Measurements from ENCODE around the gene RAP2B. TPM values are rescaled to one million over a fixed set of nuclear protein-coding genes. Genes with fewer than 3 reads are reported as not detected.
"Not testable (repeated sequence)": the region's sequence is repeated elsewhere in the genome, so short reads cannot be mapped to it uniquely, and the experiment has no call there.

RAP2B gene
- polyA plus RNA-seq (2013, experiment 1 of 2; ENCODE audit: insufficient read length) = 9.1 TPM
- polyA plus RNA-seq (2013, experiment 2 of 2; ENCODE audit: insufficient read length) = 6.2 TPM

DNA sequence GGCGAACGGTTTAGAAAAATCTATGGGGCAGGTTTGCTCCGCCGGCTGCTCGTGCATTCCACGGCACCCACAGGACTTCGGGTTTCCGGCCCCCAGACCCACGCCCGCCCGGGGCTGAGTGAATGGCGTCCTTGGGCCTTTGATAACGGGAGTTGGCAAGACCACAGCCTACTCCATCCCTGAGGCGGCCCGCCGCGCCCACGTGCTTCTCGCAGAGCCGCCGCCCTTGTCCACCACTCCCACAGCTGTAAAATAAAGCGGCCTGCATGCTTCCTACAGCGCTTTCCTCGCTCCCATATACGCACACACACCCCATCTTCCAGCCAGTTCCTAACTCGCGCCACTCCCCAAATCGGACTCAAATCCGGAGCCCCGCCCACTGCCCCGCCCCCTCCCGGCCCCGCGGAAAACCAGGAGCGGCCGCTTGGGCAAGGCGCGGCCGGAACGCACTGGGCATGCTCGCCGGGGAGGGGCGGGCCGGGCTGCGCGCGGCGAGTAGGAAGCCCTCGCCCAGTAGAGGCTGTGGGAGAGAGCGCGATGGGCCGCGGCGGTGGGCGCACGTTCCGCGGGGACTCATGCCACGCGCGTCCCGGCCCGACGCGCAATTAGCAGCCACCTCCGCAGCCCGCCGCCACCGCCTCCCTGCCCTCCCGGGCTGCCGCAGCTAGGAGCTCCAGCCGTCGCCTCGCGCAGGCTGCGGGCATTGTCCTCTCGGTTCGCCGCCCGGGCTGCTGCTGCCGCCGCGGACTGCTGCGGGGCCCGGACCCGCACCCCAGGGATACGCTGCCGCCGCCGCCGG, at the start of gene RAP2B:
Gene RAP2B, plus strand, starts transcription at position 513 of the 799 bp plus-strand sequence. CDS start 468 bp downstream, outside the sequence.
- peak; percentile 96 for DNase-seq

DNA sequence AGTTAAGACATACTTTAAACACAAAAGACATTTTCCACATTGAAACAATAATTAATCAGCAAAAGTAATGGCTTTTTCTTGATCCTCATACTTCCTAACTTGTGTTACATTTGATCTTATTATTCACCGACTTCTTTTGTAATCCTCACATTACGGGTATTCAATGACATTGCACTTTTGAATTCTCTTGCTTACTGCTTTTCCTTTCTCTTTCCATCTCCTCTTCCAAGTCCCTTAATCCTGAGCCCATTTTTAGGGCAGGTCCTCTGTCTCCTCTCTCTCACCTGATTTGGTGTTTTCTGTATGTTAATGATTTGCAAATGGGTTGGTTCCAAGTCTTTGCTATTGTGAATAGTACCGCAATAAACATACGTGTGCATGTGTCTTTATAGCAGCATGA, 48.5 kb upstream of the RAP2B start:
- no peak for DNase-seq

GRCh38 chr3:153114270-153114669, 47.8 kb upstream of the RAP2B start:
- not testable (repeated sequence) for DNase-seq

GRCh38 chr3:153115326-153115725, 46.7 kb upstream of the RAP2B start:
- no peak for DNase-seq

GRCh38 chr3:153127788-153128187, 34.2 kb upstream of the RAP2B start:
- no peak for DNase-seq

DNA sequence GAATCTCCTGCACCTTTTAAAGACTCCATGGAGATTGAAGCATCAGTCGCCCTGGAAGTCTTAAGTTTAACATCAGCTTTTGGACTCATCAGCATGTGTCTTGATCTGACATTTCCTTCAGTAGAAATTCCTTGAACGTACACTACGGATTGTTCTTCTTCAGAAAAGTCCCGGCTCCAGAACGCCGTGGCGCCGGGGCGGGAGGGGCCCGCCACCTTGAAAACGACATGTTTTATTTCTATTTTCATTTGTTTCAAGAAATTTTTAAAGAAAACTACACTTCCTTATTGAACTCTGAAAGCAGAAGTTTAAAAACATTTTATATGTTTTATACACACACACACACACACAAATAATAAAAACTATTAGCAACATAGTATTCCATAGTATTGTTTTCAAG, 32.6 kb upstream of the RAP2B start:
- no peak for DNase-seq

- DNase-seq = no peak
These were observed 32.2 kb upstream of the RAP2B start for GRCh38 chr3:153129866-153130265.

DNA sequence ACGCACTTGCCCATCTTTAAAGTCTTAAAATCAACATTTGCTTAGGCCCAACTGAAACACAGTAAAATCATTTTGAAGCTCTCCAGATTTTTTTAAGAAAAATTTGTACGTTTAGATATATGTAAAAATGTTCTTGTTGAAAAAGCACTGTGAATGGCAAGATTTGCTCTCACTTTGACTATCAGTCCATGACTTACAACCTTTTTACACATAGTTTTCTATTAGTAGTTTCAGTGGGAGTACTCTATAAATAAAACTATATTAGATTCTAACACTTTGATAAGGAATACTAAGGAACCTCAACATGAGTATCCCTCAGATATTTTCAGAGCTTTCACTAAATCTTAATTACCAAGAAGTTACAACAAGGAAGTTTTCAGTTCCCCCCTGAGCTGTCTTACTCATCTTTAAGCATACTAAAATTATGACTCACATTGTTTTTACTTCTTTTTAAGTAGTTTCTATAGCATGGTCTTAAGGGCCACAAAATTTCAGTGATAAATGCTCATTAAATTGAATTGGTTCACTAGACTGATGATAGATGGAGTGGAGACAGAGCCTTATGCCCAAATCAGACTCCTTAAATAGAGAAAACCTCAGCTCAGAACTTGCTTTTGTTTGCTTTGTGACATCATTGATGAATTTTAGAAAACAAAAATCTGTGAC, 31.6 kb upstream of the RAP2B start:
- DNase-seq = peak; percentile 88

DNA sequence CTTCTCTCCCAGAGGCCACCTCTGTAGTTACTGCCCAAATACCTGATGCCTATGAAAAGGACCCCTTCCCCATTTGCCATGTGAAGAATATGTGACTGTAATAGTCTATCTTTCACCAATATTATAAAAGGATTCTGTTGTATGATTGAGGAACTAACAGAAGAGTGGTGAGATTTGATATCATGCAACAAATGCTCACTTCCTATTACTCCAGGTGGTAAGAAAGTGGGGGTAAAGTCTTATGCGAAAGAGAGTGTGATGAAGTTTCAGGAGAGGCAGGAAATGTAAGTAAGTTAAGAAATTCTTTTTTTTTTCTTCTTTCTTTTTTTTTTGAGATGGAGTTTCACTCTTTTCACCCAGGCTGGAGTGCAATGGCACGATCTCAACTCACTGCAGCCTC, 24.4 kb upstream of the RAP2B start:
- no peak for DNase-seq

GRCh38 chr3:153138276-153139210, 23.5 kb upstream of the RAP2B start:
- peak; percentile 90 for DNase-seq

DNA sequence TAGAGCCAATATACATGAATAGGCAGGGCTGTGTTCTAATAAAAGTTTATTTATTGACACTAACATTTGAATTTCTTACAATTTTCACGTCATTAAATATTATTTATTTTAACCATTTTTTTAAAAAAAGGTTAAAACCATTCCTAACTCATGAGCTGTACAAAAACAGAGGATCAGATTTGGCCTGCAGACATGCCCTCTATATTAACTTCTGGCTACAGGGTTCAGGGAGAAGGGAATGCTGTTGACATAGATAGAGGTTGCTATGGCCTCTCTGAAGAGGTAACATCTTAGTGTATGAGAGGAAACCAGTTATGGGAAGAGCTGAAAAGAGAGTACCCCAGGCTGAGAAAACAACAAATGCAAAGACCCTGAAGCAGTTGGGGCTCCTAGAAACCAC, 19.1 kb upstream of the RAP2B start:
- DNase-seq = peak; percentile 62

DNA sequence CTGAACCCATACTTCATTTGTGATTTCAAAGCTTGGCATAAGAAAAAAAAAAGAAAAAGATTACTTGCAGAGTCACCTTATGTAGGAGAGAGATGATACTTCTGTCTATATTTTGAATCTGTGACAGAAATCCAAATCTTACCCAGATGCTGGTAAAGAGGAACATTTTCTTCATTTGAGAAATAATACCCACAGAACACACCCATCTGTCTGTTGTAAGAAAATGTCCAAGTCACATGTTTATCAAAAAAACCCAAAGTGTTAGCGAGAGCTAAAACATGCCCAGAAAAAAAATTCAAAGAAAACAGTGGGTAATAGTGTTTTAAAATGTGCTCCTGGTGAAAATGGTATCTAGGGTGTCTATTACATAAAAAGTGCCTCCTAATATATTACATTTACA, 18.0 kb upstream of the RAP2B start:
- no peak for DNase-seq

GRCh38 chr3:153144779-153145178, 17.2 kb upstream of the RAP2B start:
- peak; percentile 77 for DNase-seq

- peak; percentile 44 for DNase-seq
These were observed 16.6 kb upstream of the RAP2B start for GRCh38 chr3:153145454-153145853.

GRCh38 chr3:153146191-153147053, 15.6 kb upstream of the RAP2B start:
- DNase-seq = no peak

- no peak for DNase-seq
These were observed 11.0 kb upstream of the RAP2B start for GRCh38 chr3:153150991-153151390.

GRCh38 chr3:153155786-153156185, 6.2 kb upstream of the RAP2B start:
- not testable (repeated sequence) for DNase-seq

GRCh38 chr3:153158189-153158588, 3.8 kb upstream of the RAP2B start:
- DNase-seq = no peak

DNA sequence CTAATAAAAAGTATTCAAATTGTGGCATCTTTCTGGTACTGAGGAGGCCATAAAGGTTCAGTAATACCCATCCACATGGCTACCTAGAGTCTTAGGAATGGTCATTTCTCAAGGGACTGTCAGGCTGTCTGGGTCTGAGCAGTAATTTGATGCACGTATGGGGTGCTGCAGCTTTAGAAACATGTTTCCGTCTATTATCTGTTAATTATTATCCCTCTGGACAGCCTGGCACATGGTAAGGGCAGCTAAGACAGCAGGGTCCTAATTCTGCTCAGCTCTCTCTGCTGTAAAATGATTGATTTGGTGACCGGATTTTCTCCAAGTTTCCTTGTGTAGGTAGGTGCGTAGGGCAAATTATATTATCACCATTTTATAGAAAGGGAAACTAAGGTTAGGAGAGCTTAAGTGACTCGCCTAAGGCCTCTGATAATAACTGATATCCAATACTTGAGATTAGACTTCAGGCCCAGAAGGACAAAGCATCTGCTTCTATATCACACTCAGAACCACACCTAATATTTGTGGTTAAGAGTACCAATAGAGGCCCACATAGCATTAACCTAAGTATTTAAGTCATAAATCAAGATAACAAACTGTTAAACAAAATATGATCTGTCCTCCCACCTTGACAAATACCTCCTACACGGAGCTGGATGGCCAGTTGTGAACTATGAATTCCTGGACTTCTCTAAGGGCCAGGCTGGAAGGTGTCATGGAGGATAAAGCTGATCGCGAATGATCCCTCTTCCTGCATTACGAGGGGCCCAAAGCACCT, 2.9 kb upstream of the RAP2B start:
- no peak for DNase-seq

GRCh38 chr3:153159771-153160397, 2.1 kb upstream of the RAP2B start:
- no peak for DNase-seq
